ENCODE data around the gene NCAPD2.

NCAPD2 gene

GRCh38 chr12:6493497-6494257 lies at the start of gene NCAPD2:
Gene NCAPD2, plus strand, starts transcription at chr12:6494102. Its CDS starts 997 bp downstream, at chr12:6495099.
- DNase-seq = peak; percentile 97

- no peak for DNase-seq
These were observed 48.9 kb upstream of the NCAPD2 start, which contains the start of gene CD27 for GRCh38 chr12:6444704-6445688. Gene CD27, plus strand, starts transcription at chr12:6444955. Its CDS starts 141 bp downstream, at chr12:6445096.

GRCh38 chr12:6450091-6450868 lies 43.6 kb upstream of the NCAPD2 start:
- DNase-seq = no peak

- DNase-seq = no peak
These were observed 43.0 kb upstream of the NCAPD2 start for GRCh38 chr12:6450869-6451347.

GRCh38 chr12:6451348-6452244 lies 42.3 kb upstream of the NCAPD2 start, which contains the start of gene TAPBPL:
Gene TAPBPL, plus strand, starts transcription at chr12:6452042. Its CDS starts 207 bp downstream, at chr12:6452249.
- peak; percentile 92 for DNase-seq

- peak; percentile 39 for DNase-seq
These were observed 41.5 kb upstream of the NCAPD2 start for GRCh38 chr12:6452245-6452943.

- DNase-seq = no peak
These were observed 40.8 kb upstream of the NCAPD2 start for GRCh38 chr12:6452944-6453630.

GRCh38 chr12:6457220-6457945 lies 36.5 kb upstream of the NCAPD2 start:
- no peak for DNase-seq

- no peak for DNase-seq
These were observed 35.5 kb upstream of the NCAPD2 start for GRCh38 chr12:6458281-6459003.

- DNase-seq = no peak
These were observed 34.9 kb upstream of the NCAPD2 start for GRCh38 chr12:6459004-6459337.

- DNase-seq = no peak
These were observed 33.0 kb upstream of the NCAPD2 start for GRCh38 chr12:6460751-6461371.

GRCh38 chr12:6461401-6462233 lies 32.3 kb upstream of the NCAPD2 start:
- DNase-seq = no peak

GRCh38 chr12:6462234-6462995 lies 31.5 kb upstream of the NCAPD2 start:
- no peak for DNase-seq

- DNase-seq = no peak
These were observed 30.7 kb upstream of the NCAPD2 start for GRCh38 chr12:6463216-6463615.

- DNase-seq = no peak
These were observed 30.0 kb upstream of the NCAPD2 start for GRCh38 chr12:6463858-6464257.

- DNase-seq = no peak
These were observed 29.4 kb upstream of the NCAPD2 start for GRCh38 chr12:6464531-6464930.

All from left hindlimb (tissue), 1 donor.